ENCODE measurements around the gene RALY. TPM values are rescaled to one million over a fixed set of nuclear protein-coding genes. Genes with fewer than 3 reads are reported as not detected.

Gene RALY
- total RNA-seq, 1 experiment from 2014 or later = 119 TPM

DNA sequence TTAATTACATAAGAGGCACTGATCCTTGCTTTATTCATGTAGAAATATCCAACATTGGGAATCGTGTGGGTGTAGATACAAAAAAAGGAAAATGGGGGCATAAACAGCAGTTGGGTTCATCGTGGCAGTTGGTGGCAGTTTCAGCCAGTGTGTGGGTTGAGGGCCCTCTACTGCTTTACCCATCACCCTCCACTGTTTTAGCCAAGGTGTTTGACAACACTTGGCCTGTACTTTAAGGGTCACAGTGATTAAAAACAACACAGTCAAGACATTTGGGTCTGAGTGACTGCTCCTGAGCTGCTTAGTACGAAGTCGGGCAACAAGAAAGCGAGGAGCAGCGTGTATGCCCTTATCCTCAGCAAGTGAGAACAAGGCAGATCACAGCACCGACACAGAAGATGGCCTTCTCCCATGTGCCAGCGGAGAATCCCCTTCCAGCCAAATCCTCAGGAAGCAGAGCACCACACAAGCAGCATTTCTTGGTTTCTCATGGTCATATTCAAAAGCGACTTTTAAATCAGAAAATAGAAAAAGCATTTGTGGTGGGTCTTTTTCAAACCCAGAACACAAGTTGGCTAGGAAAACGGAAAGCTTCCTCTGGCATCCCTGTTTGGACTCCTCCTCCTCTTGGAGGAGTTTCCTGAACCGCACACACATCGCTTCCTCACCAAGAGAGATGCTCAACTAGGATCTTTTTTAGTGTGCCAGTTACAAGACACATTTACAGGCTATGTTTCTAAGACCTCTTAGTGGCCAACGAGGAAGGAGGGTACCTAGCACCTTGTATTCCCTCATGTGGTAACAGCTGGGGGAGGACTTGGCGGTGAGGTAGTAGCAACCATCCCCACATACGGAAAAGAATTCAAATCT is 94.8 kb downstream of the RALY start:
- Histone ChIP-seq H3K9ac (ENCODE audit: low read length) (no peak overlapping the region), H3K36me3 (ENCODE audit: control insufficient read depth in 1 of 2, insufficient read depth in 2 of 2, low read length in 2 of 2) (peaks cover 38 to 53% of the 10 kb centered on the region in 2 experiments), H3K9me2 (ENCODE audit: insufficient read depth) (no peaks in the 10 kb centered on the region), H3K27ac (ENCODE audit: low read depth, low read length) (no peak overlapping the region), H3K4me1 (ENCODE audit: control insufficient read depth in 1 of 2, insufficient read depth in 2 of 2, low read length in 2 of 2) (no peaks in the 10 kb centered on the region), H3K9me3 (ENCODE audit: control insufficient read depth in 1 of 2, insufficient read depth in 1 of 2, low read depth in 1 of 2, low read length in 2 of 2) (no peaks in the 10 kb centered on the region), H2AFZ (ENCODE audit: low read depth, low read length, poor library complexity, severe bottlenecking) (no peak overlapping the region), H3K27me3 (ENCODE audit: insufficient read depth, low read length) (no peaks in the 10 kb centered on the region), H3K4me2 (ENCODE audit: low read length) (no peak overlapping the region), H3K79me2 (ENCODE audit: insufficient read depth, low read length) (peaks cover 42% of the 10 kb centered on the region), H4K20me1 (ENCODE audit: insufficient read depth) (peaks cover 3% of the 10 kb centered on the region; the same call in 1 of the 2 replicates), H3K4me3 (replicated peaks in 1 of 2; ENCODE audit: low read depth in 1 of 2, low read length in 2 of 2) (no peak overlapping the region)
- DNase-seq (ENCODE audit: low read depth, low spot score) = no peak
- ChIA-PET CTCF (no interaction called here), POLR2A (no interaction called here), RAD21 (ENCODE audit: low non-redundant PET in 1 of 2, low total read pairs in 2 of 2, uncharacterized antibody in 2 of 2, unreplicated experiment in 2 of 2) (no interaction called here)
- intact Hi-C loops (cut with micrococcal nuclease) = no loop called here
- ATAC-seq = no peak
- BruUV-seq (replicated peaks) = no TSS peak
- no peak for TF ChIP-seq RAD21 (IDR thresholded peaks at IDR 0.05; ENCODE audit: low read depth)
- TF ChIP-seq, protein P1, sequence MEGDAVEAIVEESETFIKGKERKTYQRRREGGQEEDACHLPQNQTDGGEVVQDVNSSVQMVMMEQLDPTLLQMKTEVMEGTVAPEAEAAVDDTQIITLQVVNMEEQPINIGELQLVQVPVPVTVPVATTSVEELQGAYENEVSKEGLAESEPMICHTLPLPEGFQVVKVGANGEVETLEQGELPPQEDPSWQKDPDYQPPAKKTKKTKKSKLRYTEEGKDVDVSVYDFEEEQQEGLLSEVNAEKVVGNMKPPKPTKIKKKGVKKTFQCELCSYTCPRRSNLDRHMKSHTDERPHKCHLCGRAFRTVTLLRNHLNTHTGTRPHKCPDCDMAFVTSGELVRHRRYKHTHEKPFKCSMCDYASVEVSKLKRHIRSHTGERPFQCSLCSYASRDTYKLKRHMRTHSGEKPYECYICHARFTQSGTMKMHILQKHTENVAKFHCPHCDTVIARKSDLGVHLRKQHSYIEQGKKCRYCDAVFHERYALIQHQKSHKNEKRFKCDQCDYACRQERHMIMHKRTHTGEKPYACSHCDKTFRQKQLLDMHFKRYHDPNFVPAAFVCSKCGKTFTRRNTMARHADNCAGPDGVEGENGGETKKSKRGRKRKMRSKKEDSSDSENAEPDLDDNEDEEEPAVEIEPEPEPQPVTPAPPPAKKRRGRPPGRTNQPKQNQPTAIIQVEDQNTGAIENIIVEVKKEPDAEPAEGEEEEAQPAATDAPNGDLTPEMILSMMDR (IDR thresholded peaks at IDR 0.05 in 2 of 3, conservative IDR thresholded peaks at IDR 0.05 in 1 of 3; ENCODE audit: borderline replicate concordance in 1 of 3, insufficient read depth in 1 of 3, low read depth in 2 of 3, low read length in 2 of 3) = no peak
- no peak for TF ChIP-seq SIN3A (IDR thresholded peaks at IDR 0.05; ENCODE audit: low read depth)
- TF ChIP-seq EZH2 (IDR thresholded peaks at IDR 0.05) = no peak
- no peak for TF ChIP-seq FOSL1 (IDR thresholded peaks at IDR 0.05; ENCODE audit: low read depth)
- TF ChIP-seq ZBTB33 (IDR thresholded peaks at IDR 0.05; ENCODE audit: extremely low read depth, insufficient replicate concordance, low read length) = no peak
- no peak for TF ChIP-seq REST (IDR thresholded peaks at IDR 0.05; ENCODE audit: low read depth)
- no peak for TF ChIP-seq ELF1 (IDR thresholded peaks at IDR 0.05; ENCODE audit: borderline replicate concordance, low read depth)

Data from HCT116 (cell line).